Activated CD8-positive, alpha-beta memory T cell treated with anti-CD3 and anti-CD28 coated beads, Interleukin-2, amount 50 U/mL, for 1 hour (primary cell): ENCODE measurements around the gene NUDT16.

Experiments
- DNase-seq: peaks from one replicate; pipeline ENCODE4 v3.0.0-alpha.2; 2020; ENCODE audit errors: extremely low read depth

NUDT16 gene

DNA sequence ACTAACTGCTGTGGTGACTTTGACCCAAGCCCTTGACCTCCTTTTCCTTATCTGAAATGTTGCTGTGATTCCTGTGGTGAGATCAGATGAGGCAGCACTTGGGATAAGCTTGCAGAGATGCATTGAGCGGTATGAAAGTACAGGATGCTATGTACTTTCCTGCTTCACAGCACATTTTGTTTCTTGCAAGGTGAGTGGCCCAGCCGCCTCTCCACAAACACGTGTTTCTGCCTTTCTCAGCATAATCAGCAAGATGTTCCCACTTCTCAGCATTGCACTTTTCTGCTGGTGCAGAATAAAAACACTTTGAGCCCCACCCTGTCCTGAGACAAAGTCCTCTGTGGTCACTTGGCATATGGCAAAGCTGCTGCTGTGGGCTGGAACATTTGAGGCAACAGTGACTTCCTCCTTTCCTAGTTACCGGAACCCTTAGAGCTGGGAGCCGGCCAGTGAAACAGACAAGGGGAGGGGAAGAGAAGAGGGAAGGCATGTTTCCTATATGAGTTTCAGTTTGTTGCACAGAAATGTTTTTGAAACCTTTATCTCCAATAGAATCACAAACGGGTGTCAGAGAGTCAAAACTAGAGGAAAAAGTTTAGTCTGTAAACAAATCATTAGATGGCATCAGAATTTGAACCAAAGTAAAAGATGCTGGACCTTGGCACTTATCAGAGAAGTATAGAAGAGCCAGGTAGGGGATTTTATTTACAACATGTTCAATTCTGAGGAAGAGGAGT lies 5.0 kb downstream of the NUDT16 start:
- DNase-seq = no peak

DNA sequence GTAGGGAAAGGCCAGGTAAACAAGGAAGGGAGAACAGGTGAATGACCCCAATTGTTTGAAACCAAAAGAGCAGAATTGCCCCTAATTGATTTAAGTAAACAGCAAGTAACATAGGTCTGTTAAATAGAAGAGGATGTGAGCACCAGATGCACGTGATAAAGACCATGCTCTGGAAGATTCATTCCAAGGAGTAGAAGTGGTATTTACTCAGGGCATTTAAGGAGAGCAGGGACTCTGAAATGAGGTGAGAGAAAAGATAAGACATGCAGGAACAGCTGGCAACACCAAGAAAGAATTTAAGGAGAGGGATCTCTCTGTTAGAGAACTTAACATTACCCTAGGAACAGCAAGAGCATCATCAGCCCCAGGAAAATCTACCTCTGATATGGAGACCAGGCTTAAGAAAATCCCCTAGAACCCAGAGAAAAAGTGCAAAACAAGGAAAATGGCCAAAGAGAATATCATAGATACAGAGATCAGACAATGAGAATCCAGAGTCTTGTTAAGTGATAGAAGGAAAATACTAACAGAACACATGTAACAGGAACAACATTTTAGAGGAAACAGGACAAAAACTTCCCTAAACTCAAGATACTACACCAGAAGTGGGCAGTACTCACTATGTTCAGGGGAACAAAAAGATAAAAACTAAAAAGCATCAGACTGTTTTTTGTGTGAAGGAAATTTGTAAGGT lies 6.4 kb downstream of the NUDT16 start:
- no peak for DNase-seq

DNA sequence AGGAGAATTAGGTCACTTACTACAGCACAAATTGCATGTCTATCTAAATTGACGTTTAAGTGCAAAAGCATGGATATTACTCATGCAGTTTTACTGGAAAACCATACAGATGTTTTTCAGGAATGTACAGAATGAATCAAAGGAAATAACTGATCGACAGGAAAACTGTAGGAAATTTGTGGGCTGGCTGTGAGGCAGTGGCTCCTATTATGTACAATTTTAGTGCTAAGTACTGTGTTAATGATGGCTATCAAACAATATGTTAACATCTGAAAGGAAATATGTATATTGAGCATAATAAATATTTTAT lies 6.9 kb downstream of the NUDT16 start:
- no peak for DNase-seq

DNA sequence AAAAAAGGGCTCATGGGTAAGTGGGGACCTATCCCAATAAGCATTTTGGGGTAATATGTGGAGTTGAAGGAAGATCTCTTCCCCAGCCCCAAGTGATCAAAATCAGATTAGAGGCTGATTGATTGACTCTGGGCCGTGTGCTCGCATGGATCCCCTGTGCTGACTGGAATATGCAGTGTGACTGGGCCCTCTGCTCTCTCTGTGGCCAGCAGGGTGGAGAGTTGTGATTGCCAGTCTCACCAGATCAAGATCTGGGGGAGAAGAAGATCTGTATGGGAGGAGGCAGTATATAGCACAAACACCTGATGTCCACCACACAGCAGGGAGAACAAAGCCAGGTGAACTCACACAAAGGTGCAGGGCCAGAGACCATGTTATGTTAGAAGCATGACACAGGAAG lies 8.8 kb downstream of the NUDT16 start:
- no peak for DNase-seq

DNA sequence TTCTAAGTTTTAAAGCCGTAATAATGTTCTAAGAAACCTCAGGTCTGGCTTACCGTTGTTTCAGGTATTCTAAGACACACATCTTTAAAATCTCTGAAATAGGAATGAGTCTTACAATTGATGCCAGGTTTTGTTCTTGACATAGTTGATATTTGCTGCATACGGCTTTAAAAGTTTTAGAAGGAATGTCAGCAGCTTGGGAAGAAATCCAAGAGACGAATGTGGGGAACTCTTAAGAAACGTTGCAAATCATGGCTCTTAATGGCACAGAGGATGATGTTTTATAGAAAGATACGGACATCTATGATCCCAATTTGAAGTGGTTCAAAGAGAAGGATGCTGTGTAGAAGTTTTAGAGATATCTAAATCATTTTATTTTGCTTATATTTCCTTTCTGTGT lies 11.5 kb downstream of the NUDT16 start:
- DNase-seq = no peak

DNA sequence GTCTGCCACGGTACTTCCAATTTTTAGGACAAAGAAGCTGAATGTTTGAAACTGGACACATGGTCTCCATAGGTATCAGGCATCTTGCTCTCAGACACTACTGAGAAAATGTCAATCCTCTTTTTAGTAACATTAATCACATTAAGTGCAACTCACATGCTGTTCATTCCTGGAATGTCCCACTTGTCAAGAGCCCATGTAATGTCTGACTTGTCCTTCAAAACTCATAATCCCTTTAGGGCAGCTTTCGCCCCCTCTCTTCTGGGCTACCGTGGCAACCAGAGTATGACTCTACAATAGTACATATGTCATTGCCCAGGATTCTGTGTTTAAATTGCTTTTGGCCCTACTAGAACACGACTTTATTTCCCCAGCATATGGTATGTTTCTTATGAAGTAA lies 12.3 kb downstream of the NUDT16 start:
- DNase-seq = no peak

DNA sequence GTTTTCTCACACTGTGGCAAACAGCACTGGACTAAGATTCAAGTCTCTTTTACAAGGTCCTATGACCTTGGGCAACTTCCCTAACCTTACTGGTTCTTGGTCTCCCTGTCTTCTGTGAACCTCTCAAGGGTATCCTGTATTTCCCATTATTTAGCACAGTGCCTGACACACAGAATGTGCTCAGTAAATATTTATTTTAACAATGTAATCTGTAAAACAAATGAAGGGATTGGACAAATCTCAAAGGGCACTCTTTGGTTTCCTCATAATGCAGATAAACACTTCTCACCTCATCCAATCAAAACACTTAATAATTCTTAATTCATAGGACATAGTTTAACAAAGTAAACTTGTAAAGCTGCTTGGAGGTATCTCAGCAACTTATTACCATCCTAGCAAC lies 12.8 kb downstream of the NUDT16 start:
- no peak for DNase-seq

DNA sequence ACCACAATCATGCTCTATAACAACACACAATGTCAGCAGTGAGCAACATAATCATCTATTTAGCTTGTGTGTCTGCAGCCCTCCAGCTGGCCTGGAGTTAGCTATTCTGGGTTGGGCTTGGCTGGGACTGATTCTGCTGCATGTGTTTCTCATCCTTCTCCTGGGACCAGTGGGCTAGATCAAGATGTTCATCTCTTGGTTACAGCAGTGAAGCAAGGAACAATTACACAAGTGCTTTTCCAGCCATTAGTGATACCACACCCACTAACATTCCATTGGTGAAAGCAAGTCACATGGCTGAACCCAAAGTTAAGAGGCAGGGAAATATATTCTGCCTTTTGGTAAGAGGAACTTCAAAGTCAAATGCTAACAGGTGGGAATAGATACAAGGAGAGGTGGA lies 14.6 kb downstream of the NUDT16 start:
- DNase-seq = no peak

DNA sequence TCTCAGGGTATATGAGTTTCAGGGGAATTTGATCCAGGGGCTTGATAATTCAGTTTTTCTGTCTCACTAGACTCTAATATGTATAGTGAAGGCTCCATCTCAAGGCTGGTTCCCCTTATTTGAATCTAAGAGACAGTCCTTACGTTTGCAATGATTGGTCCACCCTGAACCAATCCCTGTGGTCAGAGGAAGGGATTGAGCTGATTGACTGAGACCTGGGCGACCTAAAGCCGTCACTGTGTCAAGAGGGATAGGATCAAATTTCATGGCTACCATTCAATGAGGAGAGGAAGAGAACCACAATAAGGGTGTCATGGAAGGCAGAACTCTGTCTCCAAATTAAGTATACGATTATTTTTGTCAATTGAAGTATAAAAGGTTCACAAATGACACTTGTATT lies 16.3 kb downstream of the NUDT16 start:
- no peak for DNase-seq

DNA sequence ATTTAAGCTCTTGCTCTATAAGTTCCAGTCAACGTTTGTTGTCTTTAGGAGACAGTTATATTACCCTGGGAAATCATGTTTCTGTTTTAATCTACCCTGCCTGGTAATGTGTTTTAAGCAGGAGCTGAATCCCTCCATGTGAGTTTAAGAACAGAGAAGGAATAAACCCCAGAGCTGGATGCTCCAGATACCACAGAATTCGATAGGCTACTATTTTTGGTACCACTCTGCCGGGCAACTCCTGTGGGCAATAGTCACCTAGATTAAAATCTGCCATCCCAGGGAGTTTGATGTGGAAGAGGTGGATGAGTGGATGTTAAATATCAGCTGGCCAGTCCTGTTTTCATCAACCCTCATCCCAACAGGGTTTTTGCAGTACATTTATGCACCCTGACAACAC lies 20.4 kb downstream of the NUDT16 start:
- DNase-seq = no peak

DNA sequence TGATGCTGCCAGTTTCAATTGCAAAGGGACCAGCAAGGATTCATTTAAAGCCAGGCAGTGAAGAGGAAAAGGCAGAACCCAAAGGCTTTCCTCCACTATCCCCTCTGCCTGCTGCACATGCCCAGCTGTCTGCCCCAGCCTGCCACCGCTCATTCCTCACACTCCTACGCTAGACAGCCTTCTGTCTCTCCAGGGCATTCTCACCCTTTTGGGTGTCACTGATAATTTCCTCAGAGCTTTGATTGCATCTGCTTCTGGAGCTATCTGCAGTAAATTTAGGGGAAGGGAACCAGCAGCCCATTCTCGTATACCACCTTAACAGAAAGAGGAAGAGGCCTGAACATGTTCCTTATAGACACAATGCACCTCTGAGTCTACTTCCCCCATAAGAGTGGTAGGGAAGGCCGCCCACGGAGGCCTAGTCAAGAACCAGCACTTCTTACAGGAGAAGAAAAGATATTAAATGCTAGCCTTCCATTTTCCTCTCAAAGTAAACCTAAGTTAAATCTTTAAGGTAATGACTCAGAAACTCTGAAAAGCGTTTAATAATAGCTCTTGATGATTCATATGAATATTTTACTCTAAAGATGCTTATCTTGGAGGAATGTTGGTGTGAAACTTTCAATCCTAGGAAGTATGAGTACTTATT lies 20.9 kb downstream of the NUDT16 start:
- DNase-seq = no peak

DNA sequence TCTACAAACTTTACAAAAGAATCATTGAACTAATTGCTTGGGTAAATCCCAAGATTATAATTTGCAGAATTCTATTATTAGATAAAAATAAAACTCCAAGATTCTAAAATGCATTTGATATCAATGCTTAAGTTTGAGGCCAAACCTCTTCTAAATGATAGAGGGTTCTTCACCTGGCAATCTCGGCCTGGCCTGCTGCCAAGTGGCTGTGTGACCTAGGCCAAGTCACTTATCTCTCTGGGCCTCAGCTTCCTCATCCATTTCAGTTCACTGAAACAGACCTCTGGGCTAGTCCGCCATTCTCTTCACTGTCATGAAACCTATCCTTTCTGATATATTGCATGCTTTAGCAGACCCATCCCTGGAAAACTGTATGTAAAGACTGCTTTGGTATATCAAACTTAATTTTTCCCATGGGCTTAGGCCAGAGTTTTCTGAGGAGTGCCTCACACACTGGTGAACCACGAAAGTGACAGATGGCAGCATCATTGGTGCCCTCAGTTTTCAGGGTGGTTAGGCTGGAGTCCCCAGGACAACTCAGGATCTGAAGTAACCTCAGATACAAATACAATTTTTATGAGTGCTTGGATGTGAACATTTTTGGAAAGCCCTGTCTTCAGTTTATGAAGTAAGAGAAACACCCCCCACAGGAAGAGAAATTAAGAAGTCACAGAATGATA lies 21.8 kb downstream of the NUDT16 start:
- no peak for DNase-seq

DNA sequence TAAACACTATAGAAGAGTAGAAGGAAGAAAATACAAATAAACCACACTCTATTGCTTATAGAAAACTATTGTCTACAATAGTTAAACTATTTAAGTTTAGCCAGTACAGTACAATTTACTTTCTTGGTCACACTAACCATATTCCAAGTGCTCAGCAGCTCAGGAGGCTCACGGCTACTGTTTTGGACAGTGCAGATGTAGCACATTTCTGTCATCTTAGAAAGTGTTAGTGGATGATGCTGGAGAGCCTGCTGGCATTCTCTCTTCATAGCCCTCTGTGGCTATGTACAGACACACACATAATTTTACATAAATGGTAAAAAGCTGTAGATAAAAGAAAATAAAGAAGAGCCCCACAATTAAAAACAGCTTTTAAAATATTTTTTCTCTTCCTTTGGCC lies 23.8 kb downstream of the NUDT16 start:
- DNase-seq = no peak

DNA sequence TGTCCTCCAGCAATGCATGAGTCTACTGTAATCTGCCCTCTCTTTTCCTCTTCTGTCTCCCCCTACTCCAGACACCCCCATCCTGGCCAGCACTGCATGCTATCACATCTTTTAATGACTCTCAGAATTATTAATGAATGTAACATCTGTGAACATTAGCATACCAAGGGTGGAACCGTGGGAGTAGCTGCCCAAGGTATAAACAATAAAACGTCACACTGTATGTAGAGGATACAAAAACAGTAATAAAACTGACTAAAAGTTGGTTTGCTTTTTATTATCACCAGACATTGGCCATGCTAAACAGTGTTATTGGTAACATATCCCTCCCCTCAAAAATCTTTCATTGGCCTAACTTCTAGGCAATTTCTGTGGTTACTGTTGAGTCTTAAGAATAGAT lies 24.7 kb downstream of the NUDT16 start:
- no peak for DNase-seq

DNA sequence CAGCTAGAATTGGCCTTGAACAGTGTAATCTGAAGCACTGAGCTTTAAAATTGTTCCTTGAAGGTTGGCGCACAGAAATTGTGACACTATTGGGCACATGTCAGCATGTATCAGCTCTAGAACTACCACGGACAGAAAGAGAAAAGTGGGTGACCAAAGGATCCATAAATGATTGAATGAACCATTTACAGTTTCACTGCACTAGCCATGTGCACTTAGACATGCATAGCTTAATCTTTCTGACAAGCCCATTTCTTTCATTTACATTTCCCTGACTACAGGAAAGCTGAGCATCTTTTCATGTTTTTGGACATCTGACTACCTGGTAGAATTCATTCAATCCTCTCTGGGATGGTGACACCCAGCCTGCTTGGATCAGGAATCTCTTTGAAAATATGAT lies 36.2 kb downstream of the NUDT16 start:
- no peak for DNase-seq

DNA sequence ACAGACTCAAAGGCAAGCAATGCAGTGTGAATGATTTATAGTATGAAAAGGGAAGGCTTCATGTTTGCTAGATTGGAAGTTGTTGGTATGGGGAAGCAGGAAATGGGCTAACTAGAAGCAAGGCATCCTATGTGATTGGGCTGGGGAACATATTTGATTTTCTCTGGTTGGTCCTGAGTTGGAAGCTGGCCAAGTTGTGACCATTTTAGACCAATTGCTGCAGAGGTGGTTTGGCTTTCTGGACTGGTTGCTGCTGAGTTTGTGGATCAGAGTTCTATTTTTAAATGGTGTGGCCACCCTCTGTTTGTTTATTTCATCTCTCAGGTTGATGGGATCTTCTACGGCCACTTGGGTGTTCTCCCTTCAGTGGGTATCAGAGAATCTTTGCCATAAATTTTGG lies 39.7 kb downstream of the NUDT16 start:
- DNase-seq = no peak

DNA sequence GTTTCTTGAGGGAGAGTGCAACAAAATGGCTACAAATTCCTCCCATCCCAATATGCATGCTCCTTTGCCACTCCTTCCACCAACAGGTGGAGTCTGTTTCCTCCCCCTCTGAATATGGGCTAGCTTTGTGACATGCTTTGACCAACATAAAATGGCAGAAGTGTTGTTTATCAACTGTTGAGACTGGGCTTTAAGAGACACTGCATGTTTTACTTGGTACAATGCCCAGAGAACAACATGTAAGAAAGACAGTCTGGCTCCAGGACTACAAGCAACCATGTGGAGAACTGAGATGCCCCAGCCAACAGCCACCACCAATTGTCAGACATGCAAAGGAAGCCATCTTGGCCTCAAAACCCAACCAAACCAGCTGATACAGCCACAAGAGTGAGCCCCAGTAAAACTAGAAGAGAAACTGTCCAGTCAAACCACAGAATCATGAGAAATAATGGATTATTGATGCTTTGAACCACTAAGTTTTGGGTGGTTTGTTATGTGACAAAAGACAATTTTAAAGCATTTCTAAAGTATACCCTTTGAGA lies 40.5 kb downstream of the NUDT16 start:
- DNase-seq = no peak

DNA sequence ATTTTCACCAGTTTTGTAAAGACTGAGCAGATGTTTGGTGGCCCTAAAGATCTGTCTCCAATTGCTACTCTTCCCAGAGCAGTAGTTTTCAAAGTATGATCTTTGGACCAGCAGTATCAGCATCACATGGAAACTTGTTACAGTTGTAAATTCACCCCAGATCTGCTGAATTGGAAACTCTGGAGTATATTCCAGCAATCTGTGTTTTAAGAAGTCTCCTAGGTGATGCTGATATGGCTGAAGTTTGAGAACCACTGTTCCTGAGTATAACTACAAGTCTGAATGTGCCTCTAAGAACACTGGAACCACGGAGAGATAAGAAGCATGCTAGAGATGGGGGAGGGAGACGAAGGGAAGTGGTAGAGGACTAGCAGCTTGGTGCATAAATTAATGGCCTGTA lies 45.7 kb downstream of the NUDT16 start:
- DNase-seq = no peak

DNA sequence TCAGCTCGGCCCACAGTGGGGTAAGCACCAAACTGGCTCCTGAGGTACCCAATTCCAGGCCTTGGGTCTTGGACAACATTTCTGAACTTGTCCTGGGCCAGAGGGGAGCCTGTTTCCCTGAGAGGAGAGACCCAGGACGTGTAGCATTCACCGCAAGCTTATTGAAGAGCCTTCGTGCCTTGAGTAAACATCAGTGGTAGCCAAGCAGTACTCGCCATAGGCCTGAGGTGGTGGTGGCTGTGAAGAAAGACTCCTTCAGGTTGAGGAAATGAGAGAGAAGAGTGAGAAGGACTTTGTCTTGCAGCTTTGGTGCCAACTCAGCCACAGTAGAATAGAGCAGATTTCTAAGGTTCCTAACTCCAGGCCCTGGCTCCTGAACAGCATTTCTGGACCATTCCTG lies 50.2 kb downstream of the NUDT16 start:
- DNase-seq = no peak

DNA sequence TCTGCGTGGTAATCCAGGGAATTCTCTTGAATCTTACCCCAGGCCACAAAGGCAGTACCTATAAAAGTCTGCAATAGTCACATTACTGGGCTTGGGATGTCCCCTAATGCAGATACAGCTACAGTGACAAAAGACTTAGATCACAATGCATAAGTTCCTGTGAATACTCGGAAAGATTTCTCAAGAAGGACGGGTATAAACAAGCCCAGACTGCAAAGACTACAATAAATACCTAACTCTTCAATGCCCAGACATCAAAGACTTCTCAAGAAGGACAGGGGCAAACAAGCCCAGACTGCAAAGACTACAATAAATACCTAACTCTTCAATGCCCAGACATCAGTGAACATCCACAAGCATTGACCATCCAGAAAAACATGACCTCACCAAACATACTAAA lies 50.9 kb downstream of the NUDT16 start:
- no peak for DNase-seq

DNA sequence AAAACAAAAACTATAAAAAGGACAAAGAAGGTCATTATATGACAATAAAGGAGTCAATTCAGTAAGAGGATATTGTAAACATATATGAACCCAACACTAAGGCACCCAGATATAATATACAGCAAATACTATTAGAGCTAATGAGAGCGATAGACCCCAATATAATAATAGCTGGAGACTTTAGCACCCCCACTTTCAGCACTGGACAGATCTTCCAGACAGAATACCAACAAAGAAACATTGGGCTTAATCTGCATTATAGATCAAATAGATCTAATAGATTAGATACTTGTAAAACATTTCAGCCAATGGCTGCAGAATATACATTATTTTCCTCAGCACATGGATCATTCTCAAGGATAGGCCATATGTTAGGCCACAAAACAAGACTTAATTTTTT lies 53.4 kb downstream of the NUDT16 start:
- no peak for DNase-seq
